OCI-LY1 (cell line): Measurements from ENCODE around the gene CASZ1.

Experiments used
- EZH2 ChIP-seq: fragments of 200-600 bp; sonication (generic), shearing (Covaris generic); IDR thresholded peaks from 2 replicates; pipeline ENCODE4 v1.8.0; 2017; ENCODE audit warnings: borderline replicate concordance, mixed run types, mild to moderate bottlenecking, antibody characterized with exemption, low read length, moderate library complexity, mixed read lengths
- TF ChIP-seq, protein P1 (sequence below): fragments of 200-600 bp; sonication (generic), shearing (Covaris generic); IDR thresholded peaks from 2 replicates; pipeline ENCODE4 v1.5.1; 2017; ENCODE audit warnings: mild to moderate bottlenecking, antibody characterized with exemption, low read length, moderate library complexity, mixed read lengths

DNA sequence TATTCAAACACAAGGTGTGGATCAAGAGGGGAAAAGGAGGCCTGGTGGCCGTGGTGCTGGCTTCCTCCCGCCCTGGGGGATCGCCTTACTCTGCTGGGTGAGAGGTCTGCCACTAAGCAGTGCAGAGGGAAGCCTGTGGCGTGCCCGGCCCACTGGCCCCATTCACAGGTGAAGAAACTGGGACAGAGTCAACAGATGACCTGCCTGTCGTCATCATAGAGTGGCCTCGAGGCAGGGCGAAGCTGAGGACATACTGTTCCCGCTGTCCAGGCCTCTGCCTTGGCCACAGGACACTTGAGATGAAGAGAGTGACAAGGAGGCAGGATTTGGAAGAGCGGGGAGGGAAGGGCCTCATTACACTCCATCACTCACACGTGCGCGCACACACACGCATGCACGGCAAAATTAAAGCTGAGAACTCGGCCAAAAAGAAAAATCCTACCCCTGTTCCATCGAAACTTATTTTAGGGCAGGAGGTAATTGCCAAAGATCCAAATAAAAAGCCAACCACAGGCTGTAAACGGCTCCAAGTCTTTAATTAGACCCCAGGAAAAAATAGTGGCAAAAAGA, 50.5 kb downstream of the CASZ1 start:
- TF ChIP-seq, protein P1, sequence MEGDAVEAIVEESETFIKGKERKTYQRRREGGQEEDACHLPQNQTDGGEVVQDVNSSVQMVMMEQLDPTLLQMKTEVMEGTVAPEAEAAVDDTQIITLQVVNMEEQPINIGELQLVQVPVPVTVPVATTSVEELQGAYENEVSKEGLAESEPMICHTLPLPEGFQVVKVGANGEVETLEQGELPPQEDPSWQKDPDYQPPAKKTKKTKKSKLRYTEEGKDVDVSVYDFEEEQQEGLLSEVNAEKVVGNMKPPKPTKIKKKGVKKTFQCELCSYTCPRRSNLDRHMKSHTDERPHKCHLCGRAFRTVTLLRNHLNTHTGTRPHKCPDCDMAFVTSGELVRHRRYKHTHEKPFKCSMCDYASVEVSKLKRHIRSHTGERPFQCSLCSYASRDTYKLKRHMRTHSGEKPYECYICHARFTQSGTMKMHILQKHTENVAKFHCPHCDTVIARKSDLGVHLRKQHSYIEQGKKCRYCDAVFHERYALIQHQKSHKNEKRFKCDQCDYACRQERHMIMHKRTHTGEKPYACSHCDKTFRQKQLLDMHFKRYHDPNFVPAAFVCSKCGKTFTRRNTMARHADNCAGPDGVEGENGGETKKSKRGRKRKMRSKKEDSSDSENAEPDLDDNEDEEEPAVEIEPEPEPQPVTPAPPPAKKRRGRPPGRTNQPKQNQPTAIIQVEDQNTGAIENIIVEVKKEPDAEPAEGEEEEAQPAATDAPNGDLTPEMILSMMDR: no peak
- no peak for TF ChIP-seq EZH2
